ENCODE data around the gene ZCCHC24.
"Not testable (repeated sequence)": the region's sequence is repeated elsewhere in the genome, so short reads cannot be mapped to it uniquely, and the experiment has no call there.

Gene ZCCHC24

DNA sequence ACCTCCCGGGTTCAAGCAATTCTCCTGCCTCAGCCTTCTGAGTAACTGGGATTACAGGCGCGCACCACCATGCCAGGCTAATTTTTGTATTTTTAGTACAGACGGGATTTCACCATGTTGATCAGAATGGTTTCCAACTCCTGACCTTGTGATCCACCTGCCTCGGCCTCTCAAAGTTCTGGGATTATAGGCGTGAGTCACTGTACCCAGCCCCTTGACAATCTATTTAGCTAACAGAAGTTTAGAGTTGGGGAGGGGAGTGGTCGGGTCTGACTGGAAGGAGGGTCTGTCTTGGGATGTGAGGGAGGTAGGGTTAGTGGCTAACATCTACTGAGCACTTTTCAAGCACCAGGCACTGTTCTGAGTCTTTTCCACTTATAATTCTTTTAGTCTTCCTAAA is 27.0 kb upstream of the ZCCHC24 start:
- no peak for DNase-seq

DNA sequence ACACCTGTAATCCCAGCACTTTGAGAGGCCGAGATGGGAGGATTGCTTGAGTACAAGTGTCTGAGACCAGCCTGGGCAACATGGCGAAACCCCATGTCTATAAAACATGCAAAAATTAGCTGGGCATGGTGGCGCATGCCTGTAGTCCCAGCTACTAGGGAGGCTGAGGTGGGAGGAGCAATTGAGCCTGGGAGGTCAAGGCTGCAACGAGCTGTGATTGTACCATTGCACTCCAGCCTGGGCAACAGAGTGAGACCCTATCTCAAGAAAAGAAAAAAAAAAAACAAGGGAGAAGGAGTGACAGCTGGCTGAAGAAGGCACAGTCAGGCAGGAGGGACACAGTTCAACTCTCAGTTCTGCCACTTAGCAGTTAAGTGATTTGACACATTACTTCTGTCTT is 26.4 kb upstream of the ZCCHC24 start:
- no peak for DNase-seq

DNA sequence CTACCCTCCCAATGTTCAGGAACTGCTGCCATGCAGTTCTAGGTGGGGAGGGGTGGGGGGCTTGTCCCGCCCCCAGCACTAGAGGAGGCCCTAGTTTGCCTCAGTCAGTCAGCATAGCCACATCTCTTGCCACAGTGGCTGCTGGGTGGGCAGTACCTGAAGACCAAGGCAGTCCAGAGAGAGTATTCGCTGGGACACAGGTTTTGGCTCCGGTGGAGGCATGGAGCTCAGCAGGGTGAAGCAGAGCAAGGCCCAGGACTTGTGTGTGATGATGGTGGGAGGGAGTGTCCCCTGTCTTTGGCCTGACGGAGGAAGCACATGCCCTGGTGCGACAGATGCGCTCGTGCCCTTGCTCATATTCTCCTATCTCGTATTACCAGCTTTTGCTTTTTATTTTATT is 24.7 kb upstream of the ZCCHC24 start:
- no peak for DNase-seq

DNA sequence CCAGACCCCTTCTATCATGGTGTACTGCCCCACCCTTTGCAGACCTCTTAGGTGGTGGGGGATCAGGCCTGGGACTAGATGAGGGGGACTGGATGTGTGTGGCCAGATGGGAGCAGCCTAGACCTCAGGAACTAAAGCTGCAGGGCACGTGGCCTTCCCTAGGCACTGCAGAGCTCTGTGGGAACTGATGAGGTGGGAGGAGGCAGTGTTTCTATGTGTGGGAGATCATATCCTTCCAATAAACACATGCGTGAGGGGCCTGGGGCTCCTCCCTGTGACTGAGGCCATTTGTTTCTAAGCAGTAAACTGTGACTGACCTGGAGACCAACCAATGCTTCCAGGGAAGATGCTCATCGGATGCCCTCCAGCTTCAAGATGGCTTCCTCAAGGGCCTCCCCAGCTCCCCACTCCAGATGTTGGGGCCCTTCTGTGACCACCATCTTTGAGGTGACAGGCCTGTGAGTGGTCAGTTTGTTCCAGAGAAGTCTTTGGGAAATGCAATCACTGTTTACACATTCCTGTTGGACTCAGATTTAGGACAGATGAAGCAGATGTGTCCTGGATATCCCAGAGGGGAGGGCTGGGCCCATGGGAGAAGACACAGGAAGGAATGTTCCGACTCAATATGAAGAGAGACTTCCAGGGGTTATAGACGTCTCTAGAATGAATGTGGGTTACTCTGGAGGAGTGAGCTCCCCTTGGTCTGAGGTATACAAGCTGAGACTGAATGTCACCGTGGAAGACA is 23.6 kb upstream of the ZCCHC24 start:
- no peak for DNase-seq

DNA sequence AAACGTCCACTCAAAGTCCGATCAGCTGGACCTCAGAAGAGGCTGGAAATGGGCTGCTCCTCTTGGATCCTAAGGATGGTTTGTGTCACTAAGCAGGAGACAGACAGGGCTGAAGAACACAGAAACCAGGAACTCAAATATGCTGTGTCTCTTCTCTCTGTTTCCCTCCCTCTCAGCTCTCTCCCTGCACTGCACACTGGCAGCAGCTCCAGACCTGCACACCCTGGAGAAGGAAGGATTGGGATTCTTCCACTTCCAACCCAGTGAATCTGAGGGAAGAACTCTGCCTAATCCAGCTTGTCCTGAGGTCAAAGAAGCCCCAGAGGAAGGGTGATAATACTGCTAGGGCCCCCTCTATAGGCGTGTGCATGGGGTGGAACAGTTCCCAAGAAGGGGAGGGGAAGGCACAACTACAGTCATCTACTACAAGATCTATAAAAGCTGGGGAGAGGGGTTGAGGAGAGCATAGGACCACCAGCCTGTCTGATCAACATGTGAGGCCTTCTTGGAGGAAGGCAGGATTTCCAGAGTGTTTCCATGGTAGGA is 22.7 kb upstream of the ZCCHC24 start:
- DNase-seq: no peak

DNA sequence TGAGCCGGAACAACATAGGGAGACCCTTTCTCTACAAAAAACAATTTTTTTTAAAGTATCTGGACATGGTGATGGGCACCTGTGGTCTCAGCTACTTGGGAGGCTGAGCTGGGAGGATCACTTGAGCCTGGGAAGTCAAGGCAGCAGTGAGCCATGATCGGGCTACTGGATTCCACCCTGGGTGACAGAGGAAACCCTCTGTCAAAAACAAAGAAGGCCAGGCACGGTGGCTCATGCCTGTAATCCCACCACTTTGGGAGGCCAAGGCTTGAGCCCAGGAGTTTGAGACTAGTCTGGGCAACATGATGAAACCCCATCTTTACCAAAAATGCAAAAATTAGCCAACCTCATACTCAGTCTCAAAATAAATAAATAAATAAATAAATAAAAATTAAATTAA is 19.9 kb upstream of the ZCCHC24 start:
- DNase-seq: no peak

DNA sequence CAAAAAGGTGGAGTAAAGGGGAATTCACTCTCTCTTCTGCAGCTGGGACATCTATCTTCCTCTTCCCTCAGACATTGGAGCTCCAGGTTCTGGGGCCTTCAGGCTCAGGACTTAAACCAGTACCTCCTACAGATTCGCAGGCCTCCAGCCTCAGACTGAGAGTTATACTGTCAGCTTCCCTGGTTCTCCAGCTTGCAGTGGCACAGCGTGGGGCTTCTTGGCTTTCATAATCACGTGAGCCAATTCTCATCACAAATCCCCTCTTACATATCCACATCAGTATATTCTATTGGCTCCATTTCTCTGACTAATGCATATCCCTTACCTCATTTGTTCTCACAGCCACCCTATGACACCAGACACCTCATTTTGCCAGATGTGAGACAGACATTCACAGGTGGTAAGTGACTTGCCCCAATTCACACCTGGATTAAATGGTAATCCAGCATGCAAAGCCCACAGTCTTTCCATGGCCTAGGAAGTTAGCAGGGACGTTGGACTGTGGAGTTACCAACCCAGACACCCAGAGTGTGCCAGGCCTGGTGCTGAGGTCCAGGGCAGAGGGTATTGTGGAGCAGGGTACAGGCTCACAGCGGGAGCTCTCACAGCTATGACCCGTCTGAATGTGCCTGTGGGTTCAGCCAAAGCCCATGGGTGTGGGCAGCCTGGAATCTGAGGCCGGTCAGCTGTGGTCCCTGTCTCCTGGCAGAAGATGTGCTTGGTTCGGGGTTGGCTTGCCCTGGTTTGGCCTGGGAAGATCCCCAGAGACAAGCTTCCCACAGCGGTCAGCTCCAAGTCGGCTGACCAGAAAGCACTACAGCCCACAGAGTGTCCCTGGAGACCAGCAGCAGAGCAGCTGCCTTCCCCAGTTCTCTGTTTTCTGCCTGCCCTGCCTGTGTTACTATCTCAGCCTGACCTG is 18.4 kb upstream of the ZCCHC24 start:
- DNase-seq: no peak

DNA sequence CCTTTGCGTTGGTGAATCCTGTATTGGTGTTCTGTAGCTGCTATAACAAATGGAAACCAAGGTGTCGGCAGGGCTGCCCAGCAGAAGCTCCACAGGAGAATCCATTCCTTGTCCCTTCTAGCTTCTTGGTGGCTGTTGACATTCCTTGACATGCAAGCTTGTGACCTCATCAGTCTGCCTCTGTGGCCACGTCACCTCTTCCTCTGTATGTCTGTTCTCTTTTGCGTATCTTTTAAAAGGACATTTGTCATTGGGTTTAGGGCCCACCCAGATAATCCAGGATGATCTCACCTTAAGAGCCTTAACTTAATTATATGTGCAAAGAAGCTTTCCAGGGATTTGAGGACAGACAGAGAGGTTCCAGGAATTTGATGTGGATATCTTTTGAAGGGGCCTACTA is 15.3 kb upstream of the ZCCHC24 start:
- DNase-seq: no peak

DNA sequence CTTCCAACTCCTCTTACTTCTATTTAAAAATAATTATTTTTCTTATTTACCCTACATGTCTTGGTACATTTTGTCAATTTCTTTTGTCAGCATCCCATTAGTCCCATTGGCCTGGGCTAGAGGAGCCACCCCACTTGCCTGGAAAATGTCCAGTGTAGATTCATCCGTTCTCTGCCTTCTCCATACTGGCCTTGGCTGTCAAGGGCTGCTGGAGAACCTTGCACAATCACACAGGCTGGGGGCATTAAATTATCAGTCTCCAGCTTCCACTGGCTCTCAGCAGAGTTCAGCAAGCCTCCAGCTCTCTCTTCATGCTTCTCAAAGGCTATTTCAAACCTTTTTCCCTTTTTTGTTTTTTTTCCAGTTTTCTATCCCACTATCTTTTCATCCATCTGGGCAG is 13.8 kb upstream of the ZCCHC24 start:
- no peak for DNase-seq

DNA sequence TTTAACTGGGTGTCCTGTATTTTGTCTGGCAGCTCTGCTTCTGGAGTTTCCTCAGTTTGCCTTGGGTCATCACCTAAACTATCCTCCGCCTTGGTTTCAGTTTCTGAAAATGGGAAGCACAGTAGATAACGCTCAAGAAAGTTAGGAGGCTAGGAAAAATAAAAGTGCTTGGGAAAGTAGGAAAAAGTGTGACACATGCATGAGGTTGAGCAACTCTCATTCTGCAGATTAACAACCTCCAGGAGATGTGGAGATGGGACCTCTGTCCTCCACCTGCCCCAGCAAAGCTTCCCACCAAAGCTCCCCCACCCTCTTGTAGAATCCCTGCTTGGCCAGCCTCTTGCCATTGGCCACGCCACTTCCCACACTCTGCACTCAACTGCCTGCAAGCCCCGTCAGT is 13.1 kb upstream of the ZCCHC24 start:
- DNase-seq: no peak

DNA sequence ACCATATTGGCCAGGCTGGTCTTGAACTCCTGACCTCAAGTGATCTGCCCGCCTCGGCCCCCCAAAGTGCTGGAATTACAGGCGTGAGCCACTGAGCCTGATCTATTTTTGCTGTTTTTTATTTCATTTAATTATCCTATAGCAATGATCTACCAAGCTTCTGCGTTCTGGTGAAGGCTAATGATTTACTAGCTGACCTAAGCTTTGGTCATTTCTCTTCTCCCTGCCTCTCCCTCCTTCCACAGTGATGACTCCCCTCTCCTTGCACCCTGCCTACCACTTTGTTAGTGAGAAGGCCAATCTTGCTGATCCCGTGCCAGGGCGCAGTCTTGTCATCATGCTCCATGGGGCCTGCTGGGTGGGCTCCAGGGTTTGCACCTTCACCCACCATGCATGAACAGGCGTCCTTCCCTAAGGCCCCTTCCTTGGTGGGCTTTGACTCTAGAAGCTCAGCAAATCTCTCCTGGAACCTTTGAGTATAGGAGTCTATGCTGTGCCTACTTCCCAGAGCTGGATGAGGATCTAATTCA is 11.9 kb upstream of the ZCCHC24 start:
- DNase-seq: no peak

DNA sequence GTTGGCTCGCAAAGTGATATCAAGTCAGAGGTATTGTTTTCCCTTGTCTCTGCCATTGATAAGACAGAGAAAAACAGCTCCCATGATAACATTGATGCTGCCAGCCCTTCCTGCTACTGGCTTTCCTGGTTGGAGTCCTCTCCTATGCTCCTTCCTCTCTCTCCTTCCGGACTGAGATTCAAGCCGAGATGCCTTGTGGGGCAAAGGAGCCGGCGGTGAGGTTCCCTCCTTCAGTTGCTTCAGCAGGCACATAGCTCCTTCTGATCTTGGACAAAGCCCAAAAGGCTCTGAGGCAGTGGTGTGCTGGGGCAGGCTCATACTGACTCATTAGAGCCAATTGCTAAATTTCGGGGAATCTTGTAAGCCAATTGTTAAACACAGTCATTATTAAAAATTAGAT is 8.8 kb upstream of the ZCCHC24 start:
- DNase-seq: no peak

DNA sequence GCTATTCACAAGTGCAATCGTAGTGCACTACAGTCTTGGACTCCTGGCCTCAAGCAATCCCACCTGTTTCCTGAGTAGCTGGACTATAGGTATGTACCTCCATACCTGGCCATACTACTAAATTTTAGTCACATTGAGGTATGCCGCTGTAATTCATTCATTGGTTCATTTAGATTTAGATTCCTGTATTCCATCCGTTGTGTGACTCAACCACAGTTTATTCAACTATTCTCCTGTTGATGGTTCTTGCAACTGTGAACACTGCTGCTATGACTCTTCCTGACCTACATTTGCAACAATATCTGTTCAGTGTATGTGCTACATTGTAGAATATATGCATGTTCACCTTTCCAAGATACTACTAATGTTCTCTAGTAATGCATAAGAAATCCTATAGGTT is 8.0 kb upstream of the ZCCHC24 start:
- DNase-seq: no peak

DNA sequence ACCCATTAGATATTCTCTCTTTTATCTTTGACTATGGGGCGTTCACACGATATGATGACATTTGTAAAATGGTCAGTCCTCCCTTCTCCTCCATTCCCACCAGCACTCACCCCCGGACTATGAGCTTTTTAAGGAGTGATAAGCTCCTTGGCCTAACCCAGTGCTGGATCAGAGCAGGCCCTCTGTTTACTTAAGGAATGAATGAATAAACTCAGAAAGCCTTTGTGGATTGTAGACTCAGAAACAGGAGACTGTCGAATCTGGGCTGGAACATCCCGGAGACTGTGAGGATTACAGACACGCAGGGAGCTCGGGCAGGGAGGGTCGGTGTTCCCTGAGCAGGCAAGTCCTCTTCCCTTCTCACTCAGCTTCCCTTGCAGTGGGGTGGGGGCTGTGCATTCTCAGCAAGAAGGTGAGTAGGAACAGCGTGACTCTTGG is 6.8 kb upstream of the ZCCHC24 start:
- no peak for DNase-seq

DNA sequence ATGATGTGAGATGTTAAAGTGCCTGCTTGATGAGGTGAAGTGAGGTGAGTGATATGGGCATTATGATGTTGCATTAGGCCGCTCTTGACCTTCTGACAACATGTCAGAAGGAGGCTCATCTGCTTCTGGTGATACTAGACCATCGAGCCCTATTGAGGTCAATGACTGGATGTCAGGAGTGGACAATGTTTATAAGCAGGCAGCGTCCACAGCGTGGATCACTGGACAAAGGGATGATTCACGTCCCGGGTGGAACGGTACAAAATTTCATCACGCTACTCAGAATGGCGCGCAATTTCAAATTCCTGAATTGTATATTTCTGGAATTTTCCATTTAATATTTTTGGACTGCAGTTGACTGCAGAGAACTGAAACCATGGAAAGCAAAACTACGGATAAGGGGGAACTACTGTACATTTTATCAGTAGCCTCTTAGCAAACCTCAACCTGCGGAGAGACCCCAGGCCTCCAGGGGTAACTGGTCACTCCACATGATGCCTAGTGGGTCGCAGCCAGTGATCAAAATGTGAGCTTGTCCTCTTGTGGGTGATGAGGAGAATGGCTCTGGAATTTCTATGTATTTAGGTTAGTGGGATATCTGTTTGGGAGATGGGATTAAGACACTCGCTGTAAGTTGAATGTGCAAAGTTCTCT is 5.7 kb upstream of the ZCCHC24 start:
- no peak for DNase-seq

DNA sequence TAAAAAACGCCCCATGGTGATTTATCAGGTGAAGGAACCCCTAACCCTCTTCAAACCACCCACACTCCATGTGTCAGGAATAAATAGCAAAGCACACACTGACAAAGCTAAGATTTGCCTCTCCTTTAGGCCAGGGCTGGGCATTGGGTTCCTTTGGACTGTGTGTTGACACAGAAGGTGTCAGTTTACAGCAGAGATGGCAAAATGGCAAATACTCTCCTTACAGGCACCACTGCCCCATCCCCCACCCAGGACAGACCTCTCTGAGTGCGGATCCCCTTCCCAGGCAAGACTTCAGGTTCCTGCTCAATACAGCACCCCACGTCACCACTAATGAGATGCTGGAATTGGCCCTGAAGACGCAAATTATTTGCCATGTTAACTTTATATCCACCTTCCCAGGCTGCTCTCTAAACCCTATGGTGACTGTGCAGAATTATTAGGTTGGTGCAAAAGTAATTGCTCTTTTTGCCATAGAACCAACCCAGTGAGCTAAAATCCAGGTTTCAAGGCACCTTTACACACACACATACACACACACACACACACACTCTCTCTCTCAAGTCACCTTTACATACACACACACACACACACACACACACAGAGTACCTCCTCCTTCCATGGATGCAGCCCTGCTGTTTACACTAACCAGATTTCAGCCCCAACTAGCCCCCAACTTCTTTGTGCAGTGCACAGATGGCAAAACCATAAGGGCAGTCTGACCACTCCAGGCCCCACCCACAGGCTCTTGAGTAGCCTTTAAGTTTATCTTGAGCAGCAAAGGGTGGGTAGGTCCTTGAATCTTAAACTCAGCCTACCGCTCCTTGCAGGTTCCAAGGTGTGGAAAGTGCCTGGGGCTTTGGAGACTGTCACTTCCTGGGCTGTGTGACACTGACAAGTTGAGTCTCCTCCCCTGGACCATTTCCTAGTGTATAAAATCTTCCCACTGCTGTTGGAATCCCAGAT is 4.0 kb upstream of the ZCCHC24 start:
- no peak for DNase-seq

DNA sequence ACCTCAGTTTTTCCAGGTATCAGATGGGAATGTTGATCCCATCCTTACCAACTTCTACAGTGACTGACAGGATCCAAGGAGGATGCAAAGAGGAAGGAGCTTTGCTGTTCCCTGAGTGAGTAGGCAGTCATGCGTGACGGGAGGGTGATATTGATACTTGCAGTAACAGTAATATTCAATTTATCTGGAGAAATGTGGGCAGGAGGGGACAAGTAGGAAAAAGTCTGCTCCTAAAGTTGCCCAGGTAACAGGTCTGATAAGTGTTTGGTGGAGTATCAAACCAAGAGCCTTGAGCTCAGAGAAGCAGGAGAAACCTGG is 3.3 kb upstream of the ZCCHC24 start:
- no peak for DNase-seq

DNA sequence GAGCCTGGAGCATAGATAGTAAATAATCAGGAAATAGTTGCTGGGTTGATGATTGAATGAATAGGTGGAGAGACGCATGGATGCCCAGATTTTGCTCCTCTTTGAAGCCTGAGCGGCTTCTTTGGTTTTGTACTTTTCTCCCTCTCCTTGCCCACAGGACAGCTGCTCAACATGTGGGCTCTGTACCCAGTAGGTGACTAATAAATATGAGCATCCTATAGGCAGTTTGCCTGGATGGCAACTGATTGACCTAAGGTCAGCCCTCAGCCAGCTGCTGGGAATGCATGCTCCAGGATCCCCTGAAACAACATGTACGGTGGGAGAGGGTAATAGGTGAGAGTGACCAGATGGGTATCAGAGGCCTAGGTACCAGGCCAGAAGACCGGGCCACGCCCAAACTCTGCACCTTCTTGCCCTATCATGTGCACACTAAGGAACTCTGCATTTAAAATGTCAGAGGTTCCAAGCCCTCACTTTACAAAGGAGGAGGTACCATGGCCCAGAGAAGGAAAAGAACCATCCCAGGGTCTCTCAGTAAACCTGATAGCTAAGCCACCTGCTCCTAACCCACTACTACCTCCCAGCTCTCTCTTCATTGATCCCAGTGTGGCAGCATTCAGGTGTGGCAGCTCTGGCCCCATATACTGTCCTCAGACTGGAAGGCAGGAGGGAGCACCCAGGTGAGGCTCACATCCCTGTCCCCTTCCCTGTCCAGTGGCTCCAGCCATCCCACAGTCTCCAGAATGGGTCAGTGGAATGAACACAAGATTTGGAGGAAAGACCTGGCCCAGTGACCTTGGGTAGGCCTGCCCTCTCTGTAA is 2.7 kb upstream of the ZCCHC24 start:
- DNase-seq: no peak

DNA sequence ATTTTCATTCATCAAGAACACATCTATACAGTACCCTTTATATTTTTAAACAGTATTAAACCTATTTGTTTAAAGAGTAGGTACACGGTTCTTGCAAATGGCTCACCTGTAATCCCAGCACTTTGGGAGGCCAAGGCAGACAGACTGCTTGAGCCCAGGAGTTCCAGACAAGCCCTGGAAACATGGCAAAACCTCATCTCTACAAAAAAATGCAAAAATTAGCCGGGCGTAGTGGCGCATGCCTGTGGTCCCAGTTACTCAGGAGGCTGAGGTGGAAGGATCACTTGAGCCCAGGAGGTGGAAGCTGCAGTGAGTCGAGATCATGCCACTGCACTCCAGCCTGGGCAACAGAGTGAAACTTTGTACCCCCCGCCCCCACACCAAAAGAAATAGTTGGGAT is 1.8 kb upstream of the ZCCHC24 start:
- not testable (repeated sequence) for DNase-seq

DNA sequence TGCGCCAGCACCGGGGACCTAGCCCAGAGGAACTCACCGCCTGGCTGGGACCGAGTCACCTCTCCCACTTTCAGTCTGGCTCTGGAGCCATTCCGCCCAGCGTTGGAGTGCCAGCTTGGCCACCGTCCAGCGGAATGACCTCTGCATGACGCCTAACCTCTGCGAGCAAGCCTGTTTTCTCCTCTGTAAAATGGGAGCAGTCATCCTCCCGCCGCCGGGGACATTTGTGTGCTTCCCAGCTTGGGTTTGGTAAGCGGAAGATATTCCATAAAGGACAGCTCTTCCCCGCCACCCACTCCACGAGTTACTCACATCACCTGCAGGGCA is 1.3 kb upstream of the ZCCHC24 start:
- DNase-seq: no peak

DNA sequence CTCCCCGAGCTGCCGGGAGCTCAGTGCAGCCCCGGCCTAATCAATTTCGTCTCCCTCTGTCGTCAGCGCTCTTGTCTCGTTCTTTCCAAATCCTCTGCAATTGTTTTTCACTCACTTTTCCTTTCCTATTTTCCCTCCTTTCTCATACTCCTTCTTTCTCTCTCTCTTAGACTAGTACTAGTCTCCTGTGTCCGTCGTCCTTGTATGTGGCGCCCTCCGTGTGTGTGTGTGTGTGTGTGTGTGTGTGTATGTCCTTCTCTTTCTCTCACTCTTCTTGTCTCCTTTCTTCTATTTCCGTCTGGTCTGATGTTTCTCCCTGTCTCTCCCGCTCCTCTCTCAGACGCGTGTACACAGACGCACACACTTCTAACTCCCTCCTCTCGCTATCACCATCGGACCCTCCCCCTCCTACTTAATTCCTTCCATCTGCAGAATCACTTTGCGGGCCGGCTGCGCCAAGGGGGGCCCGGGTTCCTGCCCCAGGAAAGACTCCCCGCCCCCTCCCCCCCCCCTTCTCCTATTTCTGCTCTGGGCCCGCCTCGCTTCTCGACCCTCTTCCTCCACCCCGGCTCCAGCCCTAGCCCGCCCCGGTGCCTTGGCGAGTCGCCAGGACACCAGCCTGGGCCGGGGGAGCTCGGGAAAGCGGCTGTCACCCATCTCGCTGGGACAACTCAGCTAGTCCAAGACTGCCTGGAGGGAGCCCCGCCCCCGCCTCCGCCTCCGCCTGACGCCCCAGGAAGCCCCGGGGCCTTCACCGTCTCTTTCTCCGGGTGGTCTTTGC is 743 bp upstream of the ZCCHC24 start:
- no peak for DNase-seq

Measured in NCI-H1048 (cell line).